GM12878 (cell line): ENCODE data around the gene PUDP. TPM values are rescaled to one million over a fixed set of nuclear protein-coding genes. Genes with fewer than 3 reads are reported as not detected.

Experiments
- ATAC-seq: fragments of 200-7000 bp; cut with Tn5 transposase; 3 replicates; pipeline ENCODE4 v1.9.1; 2020; ENCODE audit warnings: mild to moderate bottlenecking, moderate library complexity
- BruUV-seq: library from RNA; stranded (reverse); fragments of 400-500 nt; replicated peaks from 2 replicates; lab custom pipeline; 2021; lab: Mats Ljungman, UMichigan
- CTCF ChIA-PET: fragments of 300-600 bp; sonication (Branson Sonifier 250); formaldehyde crosslinking; extraction: SDS; loops from one replicate; lab custom pipeline; 2021; ENCODE audit warnings: inconsistent platforms; lab: Yijun Ruan, JAX
- POLR2A ChIA-PET: fragments of 350-600 bp; formaldehyde crosslinking; extraction: SDS; loops from one replicate; lab custom pipeline; 2021; ENCODE audit warnings: inconsistent platforms; lab: Charles Lee
- RAD21 ChIA-PET: fragments of 300-600 bp; sonication (Branson Sonifier 250); formaldehyde crosslinking; loops from one replicate; lab custom pipeline; 2023; ENCODE audit warnings: antibody characterized with exemption; ENCODE audit not compliant: unreplicated experiment; lab: Charles Lee
- SMC1A ChIA-PET: fragments of 300-600 bp; sonication (Branson Sonifier 250); formaldehyde crosslinking; loops from one replicate; lab custom pipeline; 2023; ENCODE audit not compliant: unreplicated experiment, uncharacterized antibody; lab: Charles Lee
- DNase-seq: peaks from one replicate; pipeline ENCODE4 v3.0.0-alpha.2; 2011; ENCODE audit warnings: low read depth, low spot score
- FAIRE-seq: peaks from 3 replicates; lab custom pipeline; 2011; peaks lifted over from hg19 to GRCh38; lab: Jason Lieb, UNC
- H2AFZ ChIP-seq: 2 replicates; pipeline ENCODE4 v1.6.0; 2011; ENCODE audit warnings: low read depth, low read length, control low read depth; ENCODE audit not compliant: control insufficient read depth
- H3K27ac ChIP-seq: 2 replicates; pipeline ENCODE4 v1.5.1; 2011; ENCODE audit warnings: control low read depth; ENCODE audit not compliant: control insufficient read depth, insufficient read depth
- H3K27me3 ChIP-seq, 2 experiments: replicated peaks in 1 of 2; 2 replicates each; pipeline versions ENCODE4 v1.6.0 to v1.6.1; 2011; ENCODE audit warnings: low read length in 1 of 2; ENCODE audit not compliant: control insufficient read depth in 2 of 2, insufficient read depth in 2 of 2
- H3K36me3 ChIP-seq, 2 experiments: 2 replicates each; pipeline ENCODE4 v1.5.1; 2011; ENCODE audit warnings: low read length in 1 of 2; ENCODE audit not compliant: control insufficient read depth in 2 of 2, insufficient read depth in 2 of 2
- H3K4me1 ChIP-seq: 2 replicates; pipeline ENCODE4 v1.6.1; 2011; ENCODE audit warnings: mild to moderate bottlenecking, low read length, moderate library complexity, mixed read lengths; ENCODE audit not compliant: control insufficient read depth, insufficient read depth
- H3K4me2 ChIP-seq: 2 replicates; pipeline ENCODE4 v1.6.0; 2011; ENCODE audit warnings: control low read depth; ENCODE audit not compliant: control insufficient read depth, insufficient read depth
- H3K4me3 ChIP-seq: fragments of 200-600 bp; sonication (generic); 2 replicates; pipeline ENCODE4 v1.5.1; 2016
- H3K79me2 ChIP-seq: 2 replicates; pipeline ENCODE4 v1.6.0; 2011; ENCODE audit warnings: low read length; ENCODE audit not compliant: control insufficient read depth, insufficient read depth
- H3K9ac ChIP-seq: 2 replicates; pipeline ENCODE4 v1.8.0; 2011; ENCODE audit warnings: low read length, control low read depth, mixed read lengths; ENCODE audit not compliant: control insufficient read depth, insufficient read depth
- H3K9me3 ChIP-seq: replicated peaks from 3 replicates; pipeline ENCODE4 v1.5.1; 2011; ENCODE audit warnings: mild to moderate bottlenecking, low read length; ENCODE audit not compliant: control insufficient read depth, insufficient read depth
- H4K20me1 ChIP-seq: 2 replicates; pipeline ENCODE4 v1.6.0; 2011; ENCODE audit not compliant: control insufficient read depth, insufficient read depth
- ATF7 ChIP-seq: fragments of 450-650 bp; IDR thresholded peaks from 2 replicates; pipeline ENCODE4 v1.6.1; 2016; ENCODE audit warnings: low read depth, mild to moderate bottlenecking
- BMI1 ChIP-seq: fragments of 450-650 bp; IDR thresholded peaks from 2 replicates; pipeline ENCODE4 v1.6.1; 2016; ENCODE audit warnings: mild to moderate bottlenecking, moderate library complexity, borderline replicate concordance
- CBFB ChIP-seq: IDR thresholded peaks from 2 replicates; pipeline ENCODE4 v1.6.1; 2016; ENCODE audit warnings: antibody characterized with exemption, low read depth
- CREB1 ChIP-seq: IDR thresholded peaks from 2 replicates; pipeline ENCODE4 v1.6.1; 2012; ENCODE audit warnings: low read depth, mild to moderate bottlenecking, inconsistent platforms
- DPF2 ChIP-seq: fragments of 450-650 bp; IDR thresholded peaks from 2 replicates; pipeline ENCODE4 v1.6.1; 2017; ENCODE audit warnings: mild to moderate bottlenecking
- FOS ChIP-seq: IDR thresholded peaks from 3 replicates; pipeline ENCODE4 v1.6.1; 2011; ENCODE audit warnings: borderline replicate concordance; ENCODE audit not compliant: insufficient read length; ENCODE audit errors: extremely low read depth
- HDGF ChIP-seq: fragments of 450-650 bp; IDR thresholded peaks from 2 replicates; pipeline ENCODE4 v1.6.1; 2016; ENCODE audit warnings: antibody characterized with exemption
- KAT2A ChIP-seq: conservative IDR thresholded peaks from 2 replicates; pipeline ENCODE4 v1.6.1; 2011; ENCODE audit warnings: low read depth, low read length; ENCODE audit not compliant: control insufficient read depth
- KDM1A ChIP-seq: fragments of 200-600 bp; sonication (generic); IDR thresholded peaks from 2 replicates; pipeline ENCODE4 v1.6.1; 2016; ENCODE audit warnings: borderline replicate concordance
- MYB ChIP-seq: fragments of 150-350 bp; IDR thresholded peaks from 2 replicates; pipeline ENCODE4 v1.6.1; 2014; ENCODE audit warnings: mild to moderate bottlenecking, low read depth, low read length, borderline replicate concordance
- NR2F1 ChIP-seq: fragments of 450-650 bp; conservative IDR thresholded peaks from 2 replicates; pipeline ENCODE4 v1.6.1; 2017; ENCODE audit warnings: mild to moderate bottlenecking
- RAD21 ChIP-seq: IDR thresholded peaks from 2 replicates; pipeline ENCODE4 v1.6.1; 2011; ENCODE audit warnings: mild to moderate bottlenecking, low read depth, low read length, moderate library complexity; ENCODE audit not compliant: insufficient read depth
- RCOR1 ChIP-seq: conservative IDR thresholded peaks from 2 replicates; pipeline ENCODE4 v1.6.1; 2012; ENCODE audit warnings: low read depth, low read length, improper control_type of control experiment
- RUNX3 ChIP-seq: IDR thresholded peaks from 2 replicates; pipeline ENCODE4 v1.6.1; 2012; ENCODE audit warnings: low read length, inconsistent platforms
- WRNIP1 ChIP-seq: IDR thresholded peaks from 2 replicates; pipeline ENCODE4 v1.6.1; 2011; ENCODE audit warnings: low read depth, low read length, improper control_type of control experiment, borderline replicate concordance
- ZBTB33 ChIP-seq: fragments of 450-650 bp; IDR thresholded peaks from 2 replicates; pipeline ENCODE4 v1.6.1; 2017; ENCODE audit warnings: mild to moderate bottlenecking
- ZNF24 ChIP-seq: fragments of 450-650 bp; IDR thresholded peaks from 2 replicates; pipeline ENCODE4 v1.6.1; 2017; ENCODE audit warnings: antibody characterized with exemption, mild to moderate bottlenecking
- ZNF384 ChIP-seq: IDR thresholded peaks from 2 replicates; pipeline ENCODE4 v1.6.1; 2012; ENCODE audit warnings: low read depth, mild to moderate bottlenecking, low read length, improper control_type of control experiment, borderline replicate concordance
- WGBS: methylation state at CpG from one replicate; pipeline ENCODE4 v1.1.6; 2016; ENCODE audit warnings: low lambda C conversion rate; ENCODE audit not compliant: insufficient replicate concordance, insufficient coverage; ENCODE audit errors: missing lambda C conversion rate; 5-methylcytosine and 5-hydroxymethylcytosine counted together
- in situ Hi-C: fragments of 300-500 bp; cut with MboI; formaldehyde crosslinking; loops from 9 replicates; pipeline ENCODE4 v1.14.3; 2018; ENCODE audit warnings: mixed read lengths
- intact Hi-C: fragments of 100-400 bp; cut with micrococcal nuclease; formaldehyde crosslinking; loops from one replicate; pipeline ENCODE4 v1.14.2; 2022; ENCODE audit not compliant: unreplicated experiment
- polyA plus RNA-seq, 11 experiments: library from polyadenylated mRNA; depleted of rRNA in 4 of 11; unstranded in 6 of 11; stranded (reverse) in 5 of 11; fragments of >200 nt; fragmentation: Nextera tagmentation in 4 of 11; fragmentation: Illumina TruSeq in 1 of 11; extraction: Ambion mirVana in 4 of 11; extraction: Trizol in 1 of 11; gene quantifications; 1 replicate in 1 of 11; 2 replicates in 10 of 11; pipeline versions ENCODE4 v1.2.1 to v1.2.3, GENCODE V29; 2011 to 2016; ENCODE audit warnings: inconsistent platforms in 2 of 11, missing spikeins in 2 of 11, low read depth in 1 of 11
- total RNA-seq, 4 experiments: library from RNA; depleted of rRNA in 3 of 4; stranded (reverse); fragments of >200 nt in 3 of 4; fragmentation: Illumina TruSeq in 1 of 4; extraction: Trizol in 1 of 4; gene quantifications; 2 replicates each; pipeline versions ENCODE4 v1.2.1 to v1.2.3, GENCODE V29; 2013 to 2021
- TF ChIP-seq, protein P1 (sequence below): fragments of 450-650 bp; formaldehyde crosslinking; IDR thresholded peaks from 2 replicates; pipeline ENCODE4 v1.4.0; 2022; ENCODE audit warnings: mild to moderate bottlenecking, moderate library complexity

Gene PUDP
- total and polyA plus RNA-seq, 10 of the 15 experiments (the other 5 are each of a cell fraction or from before 2014, with no cell fraction given), result 30.8 to 83.5 (median 61.7) TPM

DNA sequence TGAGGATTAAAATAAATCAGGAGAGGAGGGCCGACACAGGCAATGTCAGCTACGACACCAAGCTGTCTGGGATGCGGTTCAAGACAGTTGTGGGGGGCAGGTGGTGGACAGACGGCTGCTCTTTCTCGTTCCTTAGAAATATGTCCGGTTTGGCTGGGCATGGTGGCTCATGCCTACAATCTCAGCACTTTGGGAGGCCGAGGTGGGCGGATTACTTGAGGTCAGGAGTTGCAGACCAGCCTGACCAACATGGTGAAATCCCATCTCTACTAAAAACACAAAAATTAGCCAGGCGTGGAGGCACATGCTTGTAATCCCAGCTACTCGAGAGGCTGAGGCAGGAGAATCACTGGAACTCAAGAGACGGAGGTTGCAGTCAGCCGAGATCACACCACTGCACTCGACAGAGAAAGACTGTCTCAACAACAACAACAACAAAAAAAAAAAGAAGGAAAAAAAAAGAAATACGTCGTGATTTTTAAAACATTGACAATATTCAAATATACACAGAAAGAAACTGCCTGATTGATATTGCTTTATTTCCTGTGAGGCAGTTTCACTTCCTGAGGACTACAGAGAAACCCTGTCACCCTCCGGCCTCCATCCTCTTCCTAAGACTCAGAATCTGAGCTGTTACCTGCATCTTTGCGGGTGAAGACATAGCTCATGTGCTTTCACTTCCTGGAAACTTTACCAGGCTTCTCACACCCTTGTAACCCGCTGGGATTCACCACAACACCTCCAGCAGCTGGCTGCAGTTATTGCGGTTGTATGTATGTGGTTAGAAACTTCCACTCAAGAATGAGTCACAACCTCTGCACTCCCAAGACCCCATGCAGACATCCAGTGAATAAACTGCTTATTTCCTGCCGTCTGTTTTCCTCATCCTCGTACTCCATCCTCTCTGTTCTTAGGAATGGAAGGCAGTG, 64.2 kb downstream of the PUDP start:
- H2AFZ ChIP-seq, result no peak overlapping the region
- H3K4me1 ChIP-seq, result peaks cover 45% of the 10 kb centered on the region
- CTCF ChIA-PET, result interaction anchor here (0.6 to 2.4 kb wide), 8 partner anchors 16 to 792 kb away, joined by 3 to 10 read pairs (median 4); no protein-coding TSS in a partner anchor
- H3K9ac ChIP-seq, result no peak overlapping the region
- POLR2A ChIA-PET, result interaction anchor here (0.7 to 3.3 kb wide), 10 partner anchors 8 to 345 kb away, joined by 3 to 24 read pairs (median 3); no protein-coding TSS in a partner anchor
- SMC1A ChIA-PET, result interaction anchor here (0.6 to 6.3 kb wide), 15 partner anchors 9 to 356 kb away, joined by 3 to 63 read pairs (median 4); no protein-coding TSS in a partner anchor
- DNase-seq, result peak; percentile 84
- FAIRE-seq, result peak; percentile 93
- H3K9me3 ChIP-seq, result no peaks in the 10 kb centered on the region
- H3K4me2 ChIP-seq, result peak overlapping the region; percentile 77
- H3K4me3 ChIP-seq, result no peak overlapping the region; the same call in 1 of the 2 replicates
- in situ Hi-C loops, result no loop called here
- peak overlapping the region; percentile 46 for H3K27ac ChIP-seq
- intact Hi-C loops, result loop anchor here (1.0 to 10.0 kb wide), 3 partner anchors 24 to 344 kb away; no protein-coding TSS in a partner anchor
- peaks cover 2 to 13% of the 10 kb centered on the region in 2 experiments for H3K36me3 ChIP-seq
- RAD21 ChIA-PET, result interaction anchor here (0.9 to 5.5 kb wide), 9 partner anchors 10 to 784 kb away, joined by 3 to 76 read pairs (median 9); no protein-coding TSS in a partner anchor
- no TSS peak for BruUV-seq
- no peaks in the 10 kb centered on the region for H3K79me2 ChIP-seq
- WGBS, result 22% methylated on average over 16 of the region's 21 CpGs
- H4K20me1 ChIP-seq, result no peaks in the 10 kb centered on the region
- ATAC-seq, result peak; percentile 85
- no peaks in the 10 kb centered on the region for H3K27me3 ChIP-seq
- TF ChIP-seq BMI1 (no peak), RUNX3 (peak; percentile 99), ZNF24 (no peak), DPF2 (peak; percentile 63; the same call in 1 of the 2 replicates), CREB1 (0 out of 2 replicates have a peak, but pooled peaks have one; percentile 21), CBFB (peak; percentile 97), MYB (peak; percentile 87; the same call in 1 of the 2 replicates), NR2F1 (peak; percentile 48; the same call in 1 of the 2 replicates), RAD21 (no peak), RCOR1 (0 out of 2 replicates have a peak, but pooled peaks have one; percentile 46), FOS (no peak), ATF7 (peak; percentile 69), ZBTB33 (no peak), WRNIP1 (no peak), KDM1A (no peak), KAT2A (no peak), ZNF384 (no peak), HDGF (peak; percentile 57; the same call in 1 of the 2 replicates)
- TF ChIP-seq, protein P1, sequence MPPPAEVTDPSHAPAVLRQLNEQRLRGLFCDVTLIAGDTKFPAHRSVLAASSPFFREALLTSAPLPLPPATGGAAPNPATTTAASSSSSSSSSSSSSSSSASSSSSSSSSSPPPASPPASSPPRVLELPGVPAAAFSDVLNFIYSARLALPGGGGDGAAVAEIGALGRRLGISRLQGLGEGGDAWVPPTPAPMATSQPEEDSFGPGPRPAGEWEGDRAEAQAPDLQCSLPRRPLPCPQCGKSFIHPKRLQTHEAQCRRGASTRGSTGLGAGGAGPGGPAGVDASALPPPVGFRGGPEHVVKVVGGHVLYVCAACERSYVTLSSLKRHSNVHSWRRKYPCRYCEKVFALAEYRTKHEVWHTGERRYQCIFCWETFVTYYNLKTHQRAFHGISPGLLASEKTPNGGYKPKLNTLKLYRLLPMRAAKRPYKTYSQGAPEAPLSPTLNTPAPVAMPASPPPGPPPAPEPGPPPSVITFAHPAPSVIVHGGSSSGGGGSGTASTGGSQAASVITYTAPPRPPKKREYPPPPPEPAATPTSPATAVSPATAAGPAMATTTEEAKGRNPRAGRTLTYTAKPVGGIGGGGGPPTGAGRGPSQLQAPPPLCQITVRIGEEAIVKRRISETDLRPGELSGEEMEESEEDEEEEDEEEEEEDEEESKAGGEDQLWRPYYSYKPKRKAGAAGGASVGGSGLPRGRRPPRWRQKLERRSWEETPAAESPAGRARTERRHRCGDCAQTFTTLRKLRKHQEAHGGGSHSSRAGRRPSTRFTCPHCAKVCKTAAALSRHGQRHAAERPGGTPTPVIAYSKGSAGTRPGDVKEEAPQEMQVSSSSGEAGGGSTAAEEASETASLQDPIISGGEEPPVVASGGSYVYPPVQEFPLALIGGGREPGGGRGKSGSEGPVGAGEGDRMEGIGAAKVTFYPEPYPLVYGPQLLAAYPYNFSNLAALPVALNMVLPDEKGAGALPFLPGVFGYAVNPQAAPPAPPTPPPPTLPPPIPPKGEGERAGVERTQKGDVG (CRISPR knock-in tag), result no peak
